HEK293T (cell line): ENCODE results near the gene CATSPERD.

Experiments
- ARNT ChIP-seq: fragments of 450-650 bp; IDR thresholded peaks from 2 replicates; pipeline ENCODE4 v1.6.1; 2017; ENCODE audit warnings: mild to moderate bottlenecking
- BHLHE40 ChIP-seq: fragments of 450-650 bp; IDR thresholded peaks from 2 replicates; pipeline ENCODE4 v1.6.1; 2016; ENCODE audit warnings: mild to moderate bottlenecking, moderate library complexity, borderline replicate concordance
- CTBP1 ChIP-seq: fragments of 450-650 bp; IDR thresholded peaks from 2 replicates; pipeline ENCODE4 v1.6.1; 2016; ENCODE audit warnings: borderline replicate concordance
- FOXA1 ChIP-seq: fragments of 450-650 bp; IDR thresholded peaks from 2 replicates; pipeline ENCODE4 v1.6.1; 2016; ENCODE audit warnings: mild to moderate bottlenecking
- FOXK2 ChIP-seq: fragments of 450-650 bp; IDR thresholded peaks from 2 replicates; pipeline ENCODE4 v1.6.1; 2016; ENCODE audit warnings: mild to moderate bottlenecking
- FOXM1 ChIP-seq: fragments of 450-650 bp; IDR thresholded peaks from 2 replicates; pipeline ENCODE4 v1.6.1; 2017; ENCODE audit warnings: mild to moderate bottlenecking, borderline replicate concordance
- SP1 ChIP-seq: fragments of 450-650 bp; IDR thresholded peaks from 2 replicates; pipeline ENCODE4 v1.6.1; 2017
- SUZ12 ChIP-seq: fragments of 450-650 bp; IDR thresholded peaks from 2 replicates; pipeline ENCODE4 v1.6.1; 2016; ENCODE audit warnings: mild to moderate bottlenecking
- TF ChIP-seq, protein P1 (sequence below): fragments of 450-650 bp; IDR thresholded peaks from 2 replicates; pipeline ENCODE4 v1.6.1; 2016

DNA sequence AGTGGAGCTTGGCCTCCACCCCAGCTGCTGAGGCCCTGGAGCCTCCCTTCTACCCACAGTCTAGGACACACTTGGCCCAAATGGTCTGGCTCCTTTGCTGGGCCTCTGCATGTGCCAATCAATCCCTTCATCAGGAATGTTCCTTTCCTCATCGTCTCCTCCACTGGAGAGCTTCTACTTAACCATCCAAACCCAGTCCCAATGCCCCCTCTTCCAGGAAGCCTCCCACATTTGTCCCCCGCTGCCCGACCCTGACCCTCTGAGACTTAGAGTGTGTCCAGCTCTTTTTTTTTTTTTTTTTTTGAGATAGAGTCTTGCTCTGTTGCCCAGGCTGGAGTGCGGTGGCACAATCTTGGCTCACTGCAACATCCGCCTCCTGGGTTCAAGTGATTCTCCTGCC is 68.0 kb downstream of the CATSPERD start:
- TF ChIP-seq SP1 (no peak), BHLHE40 (no peak), SUZ12 (no peak), FOXK2 (no peak), ARNT (no peak), FOXA1 (no peak), CTBP1 (no peak), FOXM1 (no peak)
- TF ChIP-seq, protein P1, sequence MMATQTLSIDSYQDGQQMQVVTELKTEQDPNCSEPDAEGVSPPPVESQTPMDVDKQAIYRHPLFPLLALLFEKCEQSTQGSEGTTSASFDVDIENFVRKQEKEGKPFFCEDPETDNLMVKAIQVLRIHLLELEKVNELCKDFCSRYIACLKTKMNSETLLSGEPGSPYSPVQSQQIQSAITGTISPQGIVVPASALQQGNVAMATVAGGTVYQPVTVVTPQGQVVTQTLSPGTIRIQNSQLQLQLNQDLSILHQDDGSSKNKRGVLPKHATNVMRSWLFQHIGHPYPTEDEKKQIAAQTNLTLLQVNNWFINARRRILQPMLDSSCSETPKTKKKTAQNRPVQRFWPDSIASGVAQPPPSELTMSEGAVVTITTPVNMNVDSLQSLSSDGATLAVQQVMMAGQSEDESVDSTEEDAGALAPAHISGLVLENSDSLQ = no peak
